ENCODE measurements around the gene PAOX.

PAOX gene

DNA sequence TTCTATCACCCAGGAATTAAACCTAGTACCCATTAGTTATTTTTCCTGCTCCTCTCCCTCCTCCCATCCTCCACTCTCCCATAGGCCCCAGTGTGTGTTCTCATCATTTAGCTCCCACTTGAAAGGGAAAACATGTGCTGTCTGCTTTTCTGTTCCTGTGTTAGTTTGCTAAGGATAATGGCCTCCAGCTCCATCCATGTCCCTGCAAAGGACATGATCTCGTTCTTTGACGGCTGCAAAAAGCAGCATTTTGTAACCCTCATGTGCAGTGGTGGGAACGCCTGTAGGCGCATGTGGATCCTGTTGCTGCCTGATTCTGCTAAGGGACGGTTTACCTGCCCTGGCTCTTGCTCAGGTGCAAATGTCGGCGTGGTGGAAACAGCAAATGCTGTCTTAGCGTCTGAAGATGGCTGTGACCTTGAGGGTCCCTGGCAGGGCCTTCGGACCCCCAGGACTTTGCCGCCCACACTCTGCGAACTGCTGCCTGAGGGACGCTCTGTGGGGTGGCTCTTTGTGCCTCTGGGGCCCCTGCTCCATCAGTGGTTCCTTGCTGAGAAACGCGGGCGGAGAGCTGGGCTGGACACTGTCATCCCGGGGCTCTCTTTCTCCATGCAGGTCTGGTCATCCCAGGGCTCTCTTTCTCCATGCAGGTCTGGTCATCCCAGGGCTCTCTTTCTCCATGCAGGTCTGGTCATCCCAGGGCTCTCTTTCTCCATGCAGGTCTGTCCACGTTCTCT is 9.3 kb downstream of the PAOX start:
- DNase-seq: no peak

- DNase-seq: peak; percentile 56 to 68
Observed at GRCh38 chr10:133388973-133389818, 10.1 kb downstream of the PAOX start.

GRCh38 chr10:133390597-133391248 is 11.7 kb downstream of the PAOX start:
- no peak for DNase-seq

GRCh38 chr10:133391249-133391635 is 12.2 kb downstream of the PAOX start:
- no peak for DNase-seq

- peak in 1 of 2 donors; percentile 33 for DNase-seq
Observed at GRCh38 chr10:133391761-133392518, 12.9 kb downstream of the PAOX start.

DNA sequence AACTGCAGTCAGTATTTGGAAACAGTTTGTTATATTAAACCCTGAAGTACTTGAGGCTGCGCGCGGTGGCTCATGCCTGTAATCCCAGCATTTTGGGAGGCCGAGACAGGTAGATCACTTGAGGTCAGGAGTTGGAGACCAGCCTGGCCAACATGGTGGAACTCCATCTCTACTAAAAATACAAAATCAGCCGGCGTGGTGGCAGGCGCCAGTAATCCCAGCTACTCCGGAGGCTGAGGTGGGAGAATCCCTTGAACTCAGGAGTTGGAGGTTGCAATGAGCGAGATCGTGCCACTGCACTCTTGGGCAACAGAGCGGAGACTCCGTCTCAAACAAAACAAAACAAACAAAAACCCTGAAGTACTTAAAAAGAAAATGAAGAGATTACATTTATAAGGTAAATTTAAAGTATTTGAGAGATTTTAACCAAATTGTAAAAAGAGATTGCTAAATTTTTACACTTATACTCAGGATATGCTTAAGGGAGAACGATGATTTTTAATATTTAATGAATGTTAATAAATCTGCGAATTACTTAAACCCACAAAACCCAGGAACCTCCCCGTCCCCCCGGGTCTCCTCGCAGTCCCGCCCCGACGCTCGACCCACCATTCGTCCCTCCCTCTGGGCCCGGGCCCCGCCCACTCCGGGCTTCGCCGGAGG is 14.5 kb downstream of the PAOX start:
- DNase-seq: no peak

DNA sequence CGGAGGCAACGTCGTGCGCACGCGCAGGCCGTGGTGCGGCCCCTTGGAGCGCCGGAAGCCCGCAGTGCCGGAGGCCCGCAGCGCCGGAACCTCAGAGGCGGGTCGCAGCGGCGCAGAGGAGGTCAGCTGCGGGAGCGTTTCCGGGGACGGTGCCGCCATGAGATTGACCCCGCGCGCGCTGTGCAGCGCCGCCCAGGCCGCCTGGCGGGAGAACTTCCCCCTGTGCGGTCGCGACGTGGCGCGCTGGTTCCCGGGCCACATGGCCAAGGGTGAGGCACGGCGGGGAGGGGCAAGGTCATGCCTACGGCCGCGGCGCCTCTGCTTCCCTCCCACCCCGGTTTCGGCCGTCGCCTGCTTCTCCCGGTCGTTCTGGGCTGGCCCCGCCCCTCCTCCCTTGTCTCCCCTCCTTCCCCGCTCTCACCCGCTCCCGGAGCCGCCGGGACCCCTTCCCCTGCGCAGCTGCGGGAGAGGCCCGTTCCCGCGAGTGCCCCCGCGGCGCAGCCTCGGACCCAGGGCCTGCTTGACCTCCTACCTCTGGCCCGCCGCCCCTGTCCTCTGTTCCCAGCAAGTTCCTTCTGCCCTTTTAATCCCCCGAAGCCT is 15.1 kb downstream of the PAOX start, which contains the start of gene MTG1:
TSS of gene MTG1 (plus strand) at position 94 of the 600 bp plus-strand sequence. CDS start at position 158, 64 bp downstream.
- DNase-seq: peak; percentile 92 to 94

- DNase-seq: no peak
Observed at GRCh38 chr10:133394801-133395221, 15.7 kb downstream of the PAOX start.

DNA sequence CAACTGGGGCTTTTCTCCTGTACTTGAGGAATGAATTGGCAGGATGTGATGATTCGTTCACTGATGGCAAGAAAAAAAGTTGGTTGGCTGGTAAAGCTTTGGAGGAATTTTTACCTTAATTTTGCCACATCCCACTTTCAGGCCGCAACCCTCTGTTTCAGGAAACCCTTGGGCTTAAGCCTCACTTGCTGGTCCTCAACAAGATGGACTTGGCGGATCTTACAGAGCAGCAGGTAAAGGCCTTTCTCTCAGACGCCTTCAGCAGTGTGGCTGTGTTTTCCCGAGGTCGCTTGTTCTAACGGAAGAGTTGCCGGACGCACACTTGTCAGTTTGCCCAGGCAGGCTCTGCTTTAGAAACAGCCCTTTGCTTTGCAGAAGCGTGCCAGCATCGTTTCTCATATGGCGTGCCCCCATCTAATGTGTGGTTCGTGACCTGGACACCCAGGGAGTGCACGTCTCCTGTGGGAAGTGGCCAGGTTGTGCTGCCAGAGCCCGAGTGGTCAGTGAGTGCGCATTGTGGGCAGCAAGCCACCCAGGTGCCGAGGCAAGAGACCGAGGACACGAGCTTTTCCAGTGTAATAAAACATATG is 17.1 kb downstream of the PAOX start:
- no peak for DNase-seq

GRCh38 chr10:133397938-133398337 is 18.9 kb downstream of the PAOX start:
- no peak for DNase-seq

GRCh38 chr10:133399123-133399601 is 20.1 kb downstream of the PAOX start:
- no peak for DNase-seq

- DNase-seq: peak in 1 of 2 donors; percentile 24
Observed at GRCh38 chr10:133400624-133401424, 21.8 kb downstream of the PAOX start.

DNA sequence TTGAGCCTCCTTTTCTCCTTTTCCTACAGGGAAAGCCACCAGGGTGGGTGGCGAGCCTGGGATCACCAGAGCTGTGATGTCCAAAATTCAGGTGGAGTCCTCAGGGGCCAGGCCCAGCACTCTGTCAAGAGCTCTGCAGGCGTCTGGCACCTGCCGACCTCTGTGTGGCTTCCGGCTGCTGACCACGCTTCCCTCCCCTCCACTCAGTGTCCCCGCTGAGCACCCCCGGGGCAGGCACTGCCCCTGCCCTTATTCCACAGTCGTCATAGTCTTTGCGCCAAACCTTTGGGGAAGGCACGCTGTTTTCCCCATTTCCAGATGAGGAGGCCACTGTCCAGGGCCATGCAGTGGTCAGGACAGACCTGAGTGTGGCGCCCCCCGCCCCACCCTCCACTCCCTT is 22.4 kb downstream of the PAOX start:
- DNase-seq: no peak

DNA sequence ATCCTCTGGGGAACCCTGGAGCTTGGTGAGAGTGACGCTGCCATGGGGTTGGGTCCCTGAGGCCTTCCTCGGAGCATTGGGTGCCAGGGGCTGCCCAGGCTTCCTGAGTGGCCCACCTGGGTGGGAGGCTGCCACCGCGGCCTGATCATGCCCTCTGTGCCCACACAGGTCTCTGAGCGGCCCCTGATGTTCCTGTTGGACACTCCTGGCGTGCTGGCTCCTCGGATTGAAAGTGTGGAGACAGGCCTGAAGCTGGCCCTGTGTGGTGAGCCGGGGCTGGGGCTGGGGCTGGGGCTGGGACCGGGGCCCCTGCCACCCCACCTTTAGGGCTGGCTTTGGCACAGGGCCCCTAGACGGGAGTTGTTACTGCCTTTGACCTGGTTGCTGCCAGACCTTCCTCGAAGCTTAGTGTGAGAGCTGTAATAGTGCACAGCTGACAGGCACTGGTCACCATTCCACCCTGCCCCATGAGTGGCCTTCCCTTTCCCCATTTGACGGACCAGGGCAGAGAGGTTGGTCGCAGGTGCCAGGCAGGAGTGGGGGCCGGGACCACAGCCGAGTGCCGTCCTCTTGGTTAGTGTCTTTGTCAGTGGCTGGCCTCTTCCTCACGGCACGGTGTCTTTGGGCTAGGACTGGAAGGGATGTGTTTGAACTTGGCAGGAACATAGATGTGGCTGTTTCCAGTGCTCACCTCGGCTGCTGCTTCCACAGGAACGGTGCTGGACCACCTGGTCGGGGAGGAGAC is 23.1 kb downstream of the PAOX start:
- DNase-seq: no peak

DNA sequence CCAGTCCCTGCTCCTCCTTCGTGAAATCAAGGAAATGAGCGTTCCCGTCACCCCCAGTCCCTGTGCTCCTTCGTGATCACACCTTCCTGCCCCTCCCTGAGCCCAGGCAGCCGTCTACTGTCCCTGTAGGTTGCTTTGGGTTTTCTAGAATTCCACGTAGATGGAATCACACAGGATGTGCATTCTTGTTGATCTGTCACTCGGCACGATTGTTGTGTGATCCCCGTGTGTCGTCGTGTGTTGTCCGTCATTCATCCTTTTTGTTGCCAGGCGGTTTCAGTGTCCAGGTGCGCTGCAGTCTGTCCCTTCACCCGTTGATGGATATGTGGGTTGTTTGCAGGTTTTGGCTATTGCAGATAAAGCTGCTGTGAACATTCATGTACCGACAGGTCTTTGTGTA is 24.3 kb downstream of the PAOX start:
- DNase-seq: no peak

DNA sequence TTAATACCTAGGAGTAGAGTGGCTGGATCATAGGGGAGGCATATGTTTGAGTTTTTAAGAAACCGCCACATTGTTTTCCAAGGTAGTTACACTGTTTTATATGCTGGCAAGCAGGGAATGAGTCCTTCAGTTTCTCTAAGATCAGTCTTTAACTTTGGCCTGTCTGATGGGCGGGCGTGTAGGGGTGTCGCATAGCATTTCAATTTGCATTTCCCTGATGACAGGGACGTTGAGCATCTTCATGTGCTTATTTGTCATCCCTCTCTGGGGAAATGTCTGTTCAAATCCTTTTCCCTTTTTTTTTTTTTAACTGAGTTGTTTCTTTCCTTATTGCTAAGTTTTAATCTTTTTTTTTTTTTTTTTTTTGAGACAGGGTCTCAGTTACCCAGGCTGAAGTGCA is 24.7 kb downstream of the PAOX start:
- no peak for DNase-seq

GRCh38 chr10:133405272-133405671 is 26.2 kb downstream of the PAOX start:
- no peak for DNase-seq

GRCh38 chr10:133405844-133406527 is 26.9 kb downstream of the PAOX start:
- no peak for DNase-seq

Measured in CD4-positive, alpha-beta T cell treated with Interferon alpha-2 for 1 hour (primary cell).